22Rv1 (cell line): ENCODE data around the gene KIR2DL4.
"Not testable (repeated sequence)": the region's sequence is repeated elsewhere in the genome, so short reads cannot be mapped to it uniquely, and the experiment has no call there.

ENCODE experiments used
- CTCF ChIP-seq: fragments of 450-650 bp; IDR thresholded peaks from 2 replicates; pipeline ENCODE4 v1.5.1; 2017; ENCODE audit warnings: mild to moderate bottlenecking
- ZFX ChIP-seq: fragments of 450-650 bp; IDR thresholded peaks from 2 replicates; pipeline ENCODE4 v1.6.1; 2017; ENCODE audit warnings: antibody characterized with exemption, borderline replicate concordance

DNA sequence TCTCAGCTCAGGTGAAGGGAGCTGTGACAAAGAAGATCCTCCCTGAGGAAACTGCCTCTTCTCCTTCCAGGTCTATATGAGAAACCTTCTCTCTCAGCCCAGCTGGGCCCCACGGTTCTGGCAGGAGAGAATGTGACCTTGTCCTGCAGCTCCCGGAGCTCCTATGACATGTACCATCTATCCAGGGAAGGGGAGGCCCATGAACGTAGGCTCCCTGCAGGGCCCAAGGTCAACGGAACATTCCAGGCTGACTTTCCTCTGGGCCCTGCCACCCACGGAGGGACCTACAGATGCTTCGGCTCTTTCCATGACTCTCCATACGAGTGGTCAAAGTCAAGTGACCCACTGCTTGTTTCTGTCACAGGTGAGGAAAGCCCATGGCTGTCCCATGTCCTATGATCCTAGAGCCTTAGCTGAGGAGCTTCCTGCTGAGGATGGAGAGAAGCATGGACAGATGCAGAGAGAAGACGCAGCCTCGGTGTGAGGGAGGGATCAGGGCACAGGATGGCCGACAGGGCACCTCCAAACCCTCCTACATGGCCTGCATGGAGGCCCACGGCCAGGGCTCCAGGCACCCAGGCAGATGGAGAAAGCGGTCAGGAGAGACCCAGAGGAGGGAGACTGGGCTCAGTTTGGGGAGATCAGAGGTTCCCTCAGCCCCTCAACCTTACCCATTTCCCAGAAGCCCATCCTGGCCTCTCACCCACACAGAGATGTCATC, 28.2 kb upstream of the KIR2DL4 start:
- not testable (repeated sequence) for TF ChIP-seq CTCF, ZFX
